OCI-LY1 (cell line): ENCODE results near the gene EYA2.

Experiments used
- EZH2 ChIP-seq: fragments of 200-600 bp; sonication (generic), shearing (Covaris generic); IDR thresholded peaks from 2 replicates; pipeline ENCODE4 v1.8.0; 2017; ENCODE audit warnings: borderline replicate concordance, mixed run types, mild to moderate bottlenecking, antibody characterized with exemption, low read length, moderate library complexity, mixed read lengths
- TF ChIP-seq, protein P1 (sequence below): fragments of 200-600 bp; sonication (generic), shearing (Covaris generic); IDR thresholded peaks from 2 replicates; pipeline ENCODE4 v1.5.1; 2017; ENCODE audit warnings: mild to moderate bottlenecking, antibody characterized with exemption, low read length, moderate library complexity, mixed read lengths

DNA sequence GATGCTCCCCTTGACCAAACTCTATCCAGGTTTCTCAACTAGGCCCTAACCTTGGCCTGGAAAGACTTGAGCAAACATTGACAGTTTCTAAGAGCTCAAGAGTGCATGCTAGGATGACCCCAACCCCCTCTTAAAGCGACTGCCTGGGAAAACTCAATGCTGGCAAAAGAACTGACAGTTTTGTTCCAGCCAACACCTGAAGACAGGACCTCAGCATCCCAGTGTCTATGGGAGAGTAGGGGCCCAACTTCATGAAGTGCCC, 341.9 kb downstream of the EYA2 start:
- TF ChIP-seq EZH2 = no peak
- TF ChIP-seq, protein P1, sequence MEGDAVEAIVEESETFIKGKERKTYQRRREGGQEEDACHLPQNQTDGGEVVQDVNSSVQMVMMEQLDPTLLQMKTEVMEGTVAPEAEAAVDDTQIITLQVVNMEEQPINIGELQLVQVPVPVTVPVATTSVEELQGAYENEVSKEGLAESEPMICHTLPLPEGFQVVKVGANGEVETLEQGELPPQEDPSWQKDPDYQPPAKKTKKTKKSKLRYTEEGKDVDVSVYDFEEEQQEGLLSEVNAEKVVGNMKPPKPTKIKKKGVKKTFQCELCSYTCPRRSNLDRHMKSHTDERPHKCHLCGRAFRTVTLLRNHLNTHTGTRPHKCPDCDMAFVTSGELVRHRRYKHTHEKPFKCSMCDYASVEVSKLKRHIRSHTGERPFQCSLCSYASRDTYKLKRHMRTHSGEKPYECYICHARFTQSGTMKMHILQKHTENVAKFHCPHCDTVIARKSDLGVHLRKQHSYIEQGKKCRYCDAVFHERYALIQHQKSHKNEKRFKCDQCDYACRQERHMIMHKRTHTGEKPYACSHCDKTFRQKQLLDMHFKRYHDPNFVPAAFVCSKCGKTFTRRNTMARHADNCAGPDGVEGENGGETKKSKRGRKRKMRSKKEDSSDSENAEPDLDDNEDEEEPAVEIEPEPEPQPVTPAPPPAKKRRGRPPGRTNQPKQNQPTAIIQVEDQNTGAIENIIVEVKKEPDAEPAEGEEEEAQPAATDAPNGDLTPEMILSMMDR = no peak
